Activated CD4-positive, alpha-beta T cell treated with anti-CD3 and anti-CD28 coated beads, Interleukin-2, amount 50 U/mL, for 24 hours (primary cell): ENCODE results near the gene SCAANT1.

Experiments
- DNase-seq, 2 donors: peaks; one replicate each; pipeline ENCODE4 v3.0.0-alpha.2; 2020; ENCODE audit warnings: low read depth in 1 of 2, low spot score in 1 of 2

The SCAANT1 gene

GRCh38 chr3:63934041-63934866 is 22.1 kb upstream of the SCAANT1 start:
- DNase-seq: no peak

- no peak for DNase-seq
These were observed 21.3 kb upstream of the SCAANT1 start for GRCh38 chr3:63933459-63933858.

GRCh38 chr3:63932509-63933212 is 20.5 kb upstream of the SCAANT1 start:
- no peak for DNase-seq

- DNase-seq: no peak
These were observed 19.1 kb upstream of the SCAANT1 start for GRCh38 chr3:63931290-63931689.

GRCh38 chr3:63927422-63928280 is 15.5 kb upstream of the SCAANT1 start:
- no peak for DNase-seq

GRCh38 chr3:63926309-63926708 is 14.1 kb upstream of the SCAANT1 start:
- DNase-seq: no peak

- DNase-seq: no peak
These were observed 10.5 kb upstream of the SCAANT1 start for GRCh38 chr3:63922491-63923199.

- no peak for DNase-seq
These were observed 9.7 kb upstream of the SCAANT1 start for GRCh38 chr3:63921741-63922482.

GRCh38 chr3:63920001-63920400 is 7.8 kb upstream of the SCAANT1 start:
- no peak for DNase-seq

- DNase-seq: no peak
These were observed 6.1 kb upstream of the SCAANT1 start for GRCh38 chr3:63918321-63918720.

- no peak for DNase-seq
These were observed 2.1 kb upstream of the SCAANT1 start for GRCh38 chr3:63914312-63914711.

- DNase-seq: peak in 1 of 2 donors; percentile 35
These were observed 795 bp upstream of the SCAANT1 start for GRCh38 chr3:63912768-63913588.

GRCh38 chr3:63911509-63911872 is 692 bp downstream of the SCAANT1 start:
- DNase-seq: peak in 1 of 2 donors; percentile 35

- DNase-seq: no peak
These were observed 1.3 kb downstream of the SCAANT1 start for GRCh38 chr3:63910891-63911290.

- no peak for DNase-seq
These were observed 2.2 kb downstream of the SCAANT1 start for GRCh38 chr3:63910001-63910400.

- DNase-seq: no peak
These were observed 2.8 kb downstream of the SCAANT1 start for GRCh38 chr3:63909431-63909830.

GRCh38 chr3:63908776-63909175 is 3.4 kb downstream of the SCAANT1 start:
- no peak for DNase-seq

- no peak for DNase-seq
These were observed 4.0 kb downstream of the SCAANT1 start for GRCh38 chr3:63908081-63908736.
